ENCODE measurements around the gene E2F1. TPM values are rescaled to one million over a fixed set of nuclear protein-coding genes. Genes with fewer than 3 reads are reported as not detected.
A peak's percentile ranks its signal among the peaks of the same experiment; 100 is the strongest.
"Not testable (repeated sequence)": the region's sequence is repeated elsewhere in the genome, so short reads cannot be mapped to it uniquely, and the experiment has no call there.

Gene E2F1
- polyA plus RNA-seq, 12 donors = 7.5 to 22.4 (median 11.0) TPM; not detected in 1

GRCh38 chr20:33713865-33714367, 27.7 kb upstream of the E2F1 start:
- DNase-seq = no peak

GRCh38 chr20:33711446-33711738, 25.2 kb upstream of the E2F1 start:
- DNase-seq = no peak

GRCh38 chr20:33710681-33711445, 24.7 kb upstream of the E2F1 start:
- DNase-seq = no peak

DNA sequence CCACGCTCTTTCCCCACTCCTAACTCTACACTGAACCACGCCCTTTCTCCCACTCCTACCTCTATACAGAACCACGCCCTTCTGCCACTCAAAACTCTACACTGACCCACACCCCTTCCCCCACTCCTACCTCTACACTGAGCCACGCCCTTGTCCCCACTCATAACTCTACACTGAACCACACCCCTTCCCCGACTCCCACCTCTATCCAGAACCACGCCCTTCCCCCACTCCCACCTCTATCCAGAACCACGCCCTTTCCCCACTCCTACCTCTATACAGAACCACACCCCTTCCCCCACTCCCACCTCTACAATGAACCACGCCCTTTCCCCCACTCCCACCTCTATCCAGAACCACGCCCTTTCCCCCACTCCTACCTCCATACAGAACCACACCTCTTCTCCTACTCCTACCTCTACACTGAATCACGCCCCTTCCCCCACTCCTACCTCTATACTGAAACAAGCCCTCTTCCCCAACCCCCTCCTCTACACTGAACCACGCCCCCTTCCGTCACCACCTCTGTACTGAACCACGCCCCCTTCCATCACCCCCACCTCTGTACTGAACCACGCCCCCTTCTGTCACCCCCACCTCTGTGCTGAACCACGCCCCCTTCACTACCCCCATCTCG, 23.8 kb upstream of the E2F1 start:
- no peak for DNase-seq

DNA sequence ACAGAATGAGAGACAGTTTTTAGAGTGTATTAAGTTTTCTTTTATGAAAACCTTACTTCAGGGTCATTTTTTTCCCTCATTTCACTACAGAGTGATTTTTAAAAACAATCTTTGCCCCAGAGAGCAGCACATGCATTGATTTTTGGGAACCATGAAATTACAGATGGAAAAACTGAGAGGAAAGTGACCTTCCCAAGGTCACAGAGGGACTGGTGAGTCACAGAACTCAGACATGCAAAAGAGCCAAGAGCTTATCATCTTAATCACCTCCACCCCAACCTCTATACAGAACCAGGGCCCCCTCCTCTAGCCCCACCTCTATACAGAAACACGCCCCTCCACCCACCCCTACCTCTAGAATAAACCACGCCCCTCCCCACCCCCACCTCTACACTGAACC, 23.2 kb upstream of the E2F1 start:
- no peak for DNase-seq

DNA sequence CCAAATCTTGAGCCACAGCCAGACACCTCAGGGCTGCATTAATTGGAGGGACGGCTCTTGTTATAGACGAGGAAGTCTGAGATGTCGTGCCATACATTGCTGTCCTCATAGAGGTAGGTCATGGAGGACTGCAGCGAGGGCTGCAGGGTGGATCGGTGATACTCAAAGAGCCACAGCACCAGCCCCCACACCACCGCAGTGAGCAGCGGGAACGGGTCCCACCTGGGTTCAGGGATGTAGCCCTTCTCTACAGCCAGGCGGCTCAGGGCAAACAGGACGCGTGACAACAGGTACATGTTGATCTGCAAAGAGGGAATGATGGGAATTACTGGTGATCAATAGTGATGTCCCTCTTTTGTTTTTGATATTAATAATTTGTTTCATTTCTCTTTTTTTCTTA, 21.5 kb upstream of the E2F1 start:
- no peak for DNase-seq

- no peak for DNase-seq
Observed at GRCh38 chr20:33704197-33704924, 18.2 kb upstream of the E2F1 start.

GRCh38 chr20:33703498-33704137, 17.4 kb upstream of the E2F1 start:
- no peak for DNase-seq

GRCh38 chr20:33702861-33703260, 16.7 kb upstream of the E2F1 start:
- no peak for DNase-seq

DNA sequence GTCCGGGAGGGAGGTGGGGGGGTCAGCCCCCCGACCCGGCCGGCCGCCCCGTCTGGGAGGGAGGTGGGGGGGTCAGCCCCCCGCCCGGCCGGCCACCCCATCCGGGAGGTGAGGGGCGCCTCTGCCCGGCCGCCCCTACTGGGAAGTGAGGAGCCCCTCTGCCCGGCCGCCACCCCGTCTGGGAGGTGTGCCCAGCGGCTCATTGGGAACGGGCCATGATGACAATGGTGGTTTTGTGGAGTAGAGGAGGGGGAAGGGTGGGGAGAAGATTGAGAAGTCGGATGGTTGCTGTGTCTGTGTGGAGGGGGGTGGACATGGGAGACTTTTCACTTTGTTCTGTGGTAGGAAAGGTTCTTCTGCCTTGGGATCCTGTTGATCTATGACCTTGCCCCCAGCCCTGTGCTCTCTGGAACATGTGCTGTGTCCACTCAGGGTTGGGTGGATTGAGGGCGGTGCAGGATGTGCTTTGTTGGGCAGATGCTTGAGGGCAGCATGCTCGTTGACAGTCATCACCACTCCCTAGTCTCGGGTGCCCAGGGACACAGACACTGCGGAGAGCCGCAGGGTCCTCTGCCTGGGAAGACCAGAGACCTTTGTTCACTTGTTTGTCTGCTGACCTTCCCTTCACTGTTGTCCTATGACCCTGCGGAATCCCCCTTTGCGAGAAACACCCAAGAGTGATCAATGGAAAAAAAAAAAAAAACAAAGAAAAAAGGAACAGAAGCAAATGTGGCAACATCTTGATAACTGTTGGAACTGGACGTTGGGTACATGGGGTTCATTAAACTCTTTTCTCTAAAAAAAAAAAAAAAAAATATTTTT, 15.7 kb upstream of the E2F1 start:
- DNase-seq = no peak

GRCh38 chr20:33700696-33701441, 14.7 kb upstream of the E2F1 start:
- not testable (repeated sequence) for DNase-seq

GRCh38 chr20:33698966-33699365, 12.8 kb upstream of the E2F1 start:
- DNase-seq = not testable (repeated sequence)

DNA sequence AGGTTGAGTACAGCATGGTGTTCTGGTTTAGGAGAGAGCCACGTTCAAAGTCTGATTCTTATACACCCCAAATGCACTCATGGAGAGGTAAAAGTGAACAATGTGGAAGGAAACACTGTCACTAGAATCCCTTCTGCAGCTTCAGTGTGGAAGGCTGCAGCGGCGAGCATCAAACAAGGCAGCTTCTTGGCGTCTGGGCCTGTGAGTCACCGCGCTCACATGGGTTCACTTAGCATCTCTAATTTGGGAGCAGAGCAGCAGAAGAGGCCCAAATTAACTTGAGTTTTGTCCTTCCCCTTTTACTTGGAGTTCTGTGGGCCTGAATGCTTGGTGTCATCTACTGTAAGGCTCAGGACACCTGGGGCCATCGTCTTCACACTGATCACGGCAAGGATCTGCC, 10.9 kb upstream of the E2F1 start:
- DNase-seq = peak; percentile 79

- no peak for DNase-seq
Observed at GRCh38 chr20:33696448-33696847, 10.3 kb upstream of the E2F1 start.

- no peak for DNase-seq
Observed at GRCh38 chr20:33694639-33695012, 8.4 kb upstream of the E2F1 start.

DNA sequence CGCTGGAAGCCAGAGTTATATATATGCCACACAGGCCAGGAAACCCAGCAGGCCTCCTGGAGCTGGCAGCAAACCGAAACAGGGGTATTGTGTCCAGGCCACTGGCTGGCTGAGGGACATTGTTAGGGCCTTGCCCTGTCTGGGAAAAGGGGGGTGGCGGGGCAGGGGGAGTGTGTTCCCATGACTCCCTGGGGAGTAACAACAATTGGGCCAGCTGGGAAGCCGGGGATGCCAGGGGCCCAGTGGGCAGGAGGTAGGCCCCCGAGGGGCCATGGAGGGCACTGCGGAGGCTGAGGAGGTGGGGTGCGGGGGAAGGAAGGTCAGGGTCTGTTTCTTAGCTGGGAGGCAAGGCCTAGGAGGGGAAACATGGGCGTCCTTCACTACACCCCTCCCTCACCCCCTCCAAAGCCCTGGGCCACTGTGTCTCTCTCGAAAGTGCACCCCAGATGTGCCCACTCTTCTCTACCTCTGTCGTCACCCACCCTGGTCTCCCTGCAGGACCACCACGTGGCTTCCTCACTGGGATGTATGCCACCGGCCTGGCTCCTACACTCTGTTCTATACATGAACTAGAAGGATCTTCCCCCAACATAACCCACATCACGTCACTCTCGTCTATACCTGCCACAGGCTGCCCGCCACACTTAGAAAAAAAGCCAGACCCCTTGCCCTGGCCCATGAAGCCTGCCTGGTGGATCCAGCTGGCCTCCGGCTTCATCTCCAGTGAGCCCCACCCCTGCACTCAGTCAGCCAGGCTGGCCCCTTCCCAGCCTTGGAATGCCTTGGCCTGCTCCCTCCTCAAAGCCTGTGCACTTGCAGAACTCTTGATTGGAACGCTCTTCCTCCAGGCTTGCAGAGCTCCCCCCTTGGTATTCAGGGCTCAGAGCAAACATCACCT, 7.8 kb upstream of the E2F1 start:
- DNase-seq = peak; percentile 77

DNA sequence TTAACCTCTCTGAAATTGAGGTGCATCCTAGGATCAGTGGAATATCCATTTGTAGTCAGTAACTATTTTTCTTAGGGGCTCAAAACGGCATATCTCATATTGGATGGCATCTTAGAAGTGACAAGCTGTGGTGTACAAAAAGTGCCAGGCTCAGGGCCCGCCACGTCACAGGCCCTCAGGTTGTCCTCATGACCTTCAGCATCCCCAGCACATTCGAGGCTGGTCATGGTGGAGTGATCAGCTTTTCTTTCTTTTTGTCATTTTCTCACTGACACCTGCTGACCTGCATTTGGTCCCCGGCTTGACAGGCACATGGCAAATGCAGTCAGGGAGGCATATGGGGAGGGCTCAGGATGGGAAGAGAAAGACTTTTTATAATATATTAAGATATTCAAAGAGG, 7.1 kb upstream of the E2F1 start:
- no peak for DNase-seq

DNA sequence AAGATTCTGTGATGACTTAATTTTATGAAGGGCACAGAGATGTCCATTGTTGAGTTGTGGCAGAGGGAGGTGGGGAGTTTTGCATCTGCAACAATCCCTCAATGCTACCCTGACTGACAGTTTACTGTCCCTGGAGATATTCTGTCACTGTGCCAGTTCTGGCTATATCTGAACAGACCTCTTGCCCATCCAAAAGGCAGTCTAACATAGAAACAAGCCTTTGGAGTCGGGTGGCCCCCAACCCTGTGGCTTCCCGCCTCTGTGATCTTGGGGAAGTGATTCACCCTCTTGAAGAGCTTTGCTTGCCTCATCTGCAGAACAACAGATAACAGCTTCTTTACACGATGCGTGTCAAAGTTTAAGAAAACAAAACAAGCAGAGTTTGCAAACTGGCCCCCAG, 3.8 kb upstream of the E2F1 start:
- no peak for DNase-seq

DNA sequence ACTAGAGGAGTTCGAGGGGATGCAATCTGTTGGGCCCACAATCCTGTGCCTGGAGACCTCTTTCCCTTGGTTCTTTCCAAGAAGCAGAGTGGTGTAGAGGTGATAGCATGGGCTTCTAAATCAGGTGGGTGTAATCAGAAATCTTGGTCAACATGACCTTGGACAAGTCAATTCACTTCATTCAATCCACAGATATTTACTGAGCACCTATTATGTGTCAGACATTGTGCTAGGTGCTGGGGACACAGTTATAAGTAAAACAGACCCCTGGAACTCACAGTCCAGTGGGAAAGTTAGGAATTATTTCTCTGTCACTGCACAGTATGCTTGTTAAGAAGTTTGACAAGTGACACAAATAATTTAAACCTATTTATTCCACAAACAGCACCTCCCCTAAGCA, 3.3 kb upstream of the E2F1 start:
- no peak for DNase-seq

GRCh38 chr20:33688938-33689424, 2.8 kb upstream of the E2F1 start:
- no peak for DNase-seq
